ENCODE results near the gene PDZRN3. TPM values are rescaled to one million over a fixed set of nuclear protein-coding genes. Genes with fewer than 3 reads are reported as not detected.

PDZRN3 gene
- total RNA-seq, 1 donor from 2014 or later = 18.2 TPM

GRCh38 chr3:73555076-73555475, 69.7 kb downstream of the PDZRN3 start:
- ATAC-seq = no peak

- ATAC-seq = peak; percentile 52
These were observed 72.0 kb downstream of the PDZRN3 start for GRCh38 chr3:73552700-73553099.

- no peak for ATAC-seq
These were observed 74.7 kb downstream of the PDZRN3 start for GRCh38 chr3:73550032-73550431.

- no peak for ATAC-seq
These were observed 75.6 kb downstream of the PDZRN3 start for GRCh38 chr3:73549051-73549600.

GRCh38 chr3:73548436-73548835, 76.3 kb downstream of the PDZRN3 start:
- ATAC-seq = no peak

- ATAC-seq = peak; percentile 11
These were observed 77.1 kb downstream of the PDZRN3 start for GRCh38 chr3:73547427-73548248.

GRCh38 chr3:73546961-73547360, 77.8 kb downstream of the PDZRN3 start:
- no peak for ATAC-seq

GRCh38 chr3:73543412-73543811, 81.3 kb downstream of the PDZRN3 start:
- no peak for ATAC-seq

- no peak for ATAC-seq
These were observed 82.6 kb downstream of the PDZRN3 start for GRCh38 chr3:73542136-73542535.

- ATAC-seq = peak; percentile 78
These were observed 83.6 kb downstream of the PDZRN3 start for GRCh38 chr3:73540969-73541740.

- no peak for ATAC-seq
These were observed 86.3 kb downstream of the PDZRN3 start for GRCh38 chr3:73538486-73538885.

- ATAC-seq = no peak
These were observed 87.8 kb downstream of the PDZRN3 start for GRCh38 chr3:73536952-73537351.

- no peak for ATAC-seq
These were observed 88.3 kb downstream of the PDZRN3 start for GRCh38 chr3:73536336-73536895.

GRCh38 chr3:73535931-73536330, 88.8 kb downstream of the PDZRN3 start:
- no peak for ATAC-seq

- ATAC-seq = no peak
These were observed 89.6 kb downstream of the PDZRN3 start for GRCh38 chr3:73535137-73535536.

GRCh38 chr3:73530022-73530396, 94.7 kb downstream of the PDZRN3 start:
- no peak for ATAC-seq

GRCh38 chr3:73529308-73530021, 95.3 kb downstream of the PDZRN3 start:
- no peak for ATAC-seq

GRCh38 chr3:73525591-73525990, 99.2 kb downstream of the PDZRN3 start:
- no peak for ATAC-seq

GRCh38 chr3:73523661-73524060, 101.1 kb downstream of the PDZRN3 start:
- ATAC-seq = no peak

- ATAC-seq = no peak
These were observed 102.9 kb downstream of the PDZRN3 start for GRCh38 chr3:73521734-73522336.

- peak; percentile 86 for ATAC-seq
These were observed 103.7 kb downstream of the PDZRN3 start for GRCh38 chr3:73520931-73521461.

- ATAC-seq = no peak
These were observed 108.1 kb downstream of the PDZRN3 start for GRCh38 chr3:73516631-73517030.
